HG03103 (cell line): ENCODE results near the gene ETV6.

ENCODE experiments used
- ATAC-seq: cut with Tn5 transposase; IDR thresholded peaks from one replicate; pipeline ENCODE4 v1.9.1; 2021; ENCODE audit warnings: low read depth; ENCODE audit not compliant: unreplicated experiment

Gene ETV6

DNA sequence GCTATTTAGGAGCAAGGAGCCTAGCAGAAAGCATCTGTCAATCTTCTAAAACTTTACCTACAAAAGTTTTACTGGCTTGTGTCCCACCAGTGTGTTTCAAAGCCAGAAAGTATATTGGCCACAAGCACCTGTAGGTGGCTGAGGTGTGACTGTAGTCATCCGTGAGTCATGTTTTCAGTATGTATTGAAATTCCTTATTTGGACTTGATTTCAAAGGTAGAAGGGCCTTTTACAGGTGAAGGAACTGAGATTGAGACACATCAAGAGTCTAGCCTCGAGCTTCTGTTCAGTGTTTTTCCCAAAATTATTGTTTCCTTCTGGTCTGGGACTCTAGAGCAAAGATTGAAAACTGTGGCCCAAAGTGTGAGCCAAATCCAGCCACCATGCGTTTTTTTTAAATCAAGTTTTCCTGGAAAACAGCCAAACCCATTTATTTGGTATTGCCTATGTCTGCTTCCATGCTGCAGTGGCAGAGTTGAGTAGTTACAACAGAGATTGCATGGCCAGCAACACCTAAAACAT is 226.0 kb downstream of the ETV6 start:
- no peak for ATAC-seq

DNA sequence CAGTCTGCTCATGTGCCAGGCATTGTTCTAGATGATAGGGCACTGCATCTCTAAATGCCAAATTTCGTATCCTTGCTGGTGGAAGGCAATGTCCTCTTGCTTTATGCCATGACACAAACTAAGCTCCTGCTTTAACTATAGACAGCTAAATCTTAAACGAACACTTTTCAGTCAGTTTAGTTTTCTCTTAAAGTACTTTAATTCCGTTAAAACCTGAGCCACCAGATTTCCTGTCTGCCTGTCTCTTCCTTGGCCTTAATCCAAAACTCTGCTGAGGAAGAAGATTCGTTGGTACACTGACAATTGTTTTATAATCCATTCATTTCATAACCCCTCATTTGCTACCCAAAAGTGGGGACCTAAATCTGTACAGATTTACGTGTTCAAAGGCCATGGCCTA is 226.8 kb downstream of the ETV6 start:
- ATAC-seq = no peak

DNA sequence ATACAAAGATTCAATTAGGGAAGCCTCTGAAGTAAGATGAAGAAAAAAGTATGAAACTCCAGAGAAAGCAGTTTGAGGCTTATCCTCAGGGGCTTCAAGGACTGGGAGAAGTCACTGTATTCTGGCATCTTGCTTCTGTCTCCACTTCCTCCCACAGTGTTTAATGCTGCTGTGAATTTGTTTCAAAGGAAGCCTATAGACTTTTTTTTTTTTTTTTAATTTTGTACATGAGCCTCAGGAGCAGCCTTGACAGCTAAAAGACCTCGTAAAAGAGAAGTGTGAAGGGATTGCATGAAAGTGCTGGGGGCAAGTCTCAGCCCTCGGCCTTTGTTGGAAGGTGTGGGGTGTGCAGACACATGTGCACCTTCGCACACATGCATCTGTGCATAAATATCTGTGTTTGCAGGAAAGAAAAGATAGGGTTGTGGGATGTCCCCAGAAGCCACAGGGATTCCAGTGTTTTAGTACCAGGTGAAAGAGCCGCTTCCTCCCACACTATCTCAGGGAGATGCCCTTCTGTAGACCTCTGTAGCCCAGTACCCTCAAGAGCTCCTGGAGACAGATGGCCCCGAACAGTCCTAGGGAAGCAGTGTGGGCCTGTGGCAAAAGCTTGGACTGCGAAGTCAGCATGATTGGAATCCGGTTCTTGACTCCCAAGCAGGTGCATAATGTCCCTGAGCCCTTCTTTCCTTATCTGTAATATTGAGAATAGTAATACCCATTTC is 227.8 kb downstream of the ETV6 start:
- no peak for ATAC-seq

DNA sequence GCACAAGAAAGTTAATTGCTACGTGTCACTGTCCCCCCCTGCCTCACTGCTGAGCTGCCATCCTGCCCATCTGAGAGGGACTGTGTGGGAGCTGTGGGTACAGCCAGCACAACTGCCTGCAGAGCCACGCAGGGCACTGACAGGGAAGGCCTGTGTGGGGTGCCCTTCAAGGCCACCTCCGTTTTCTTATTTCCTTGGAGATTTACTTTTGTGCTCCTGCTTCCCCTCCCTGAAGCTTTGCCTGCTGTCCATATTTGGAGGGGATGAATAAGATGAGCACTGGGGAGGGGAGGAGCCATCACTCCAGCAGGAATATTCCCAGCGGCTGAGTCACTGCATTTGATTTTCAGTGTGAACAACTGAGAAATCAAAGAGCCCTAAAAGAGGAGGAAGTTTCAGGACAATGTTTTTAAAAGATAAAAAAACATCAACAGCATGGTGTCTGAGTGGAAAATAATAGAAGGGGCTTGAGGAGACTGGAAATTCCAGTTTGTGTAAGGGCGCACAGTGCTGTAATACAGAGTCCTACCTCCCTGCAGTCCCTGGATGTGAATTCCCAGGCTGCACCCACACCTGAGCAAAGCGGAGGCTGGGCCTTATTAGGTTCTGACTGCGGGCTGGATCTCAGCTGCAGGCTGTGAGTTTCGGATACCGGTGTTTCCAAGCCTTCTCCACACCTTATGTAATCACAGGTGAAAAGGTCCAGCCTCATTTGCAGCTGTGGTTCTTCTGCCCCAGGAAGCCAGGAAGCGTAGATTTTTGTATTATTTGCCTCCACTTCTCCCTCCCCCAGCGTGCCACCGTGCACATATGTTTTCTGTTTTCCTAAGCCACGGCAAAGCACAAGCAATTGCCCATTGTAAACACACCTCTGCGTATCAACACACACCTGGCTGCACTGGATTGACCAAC is 228.7 kb downstream of the ETV6 start:
- ATAC-seq = no peak

DNA sequence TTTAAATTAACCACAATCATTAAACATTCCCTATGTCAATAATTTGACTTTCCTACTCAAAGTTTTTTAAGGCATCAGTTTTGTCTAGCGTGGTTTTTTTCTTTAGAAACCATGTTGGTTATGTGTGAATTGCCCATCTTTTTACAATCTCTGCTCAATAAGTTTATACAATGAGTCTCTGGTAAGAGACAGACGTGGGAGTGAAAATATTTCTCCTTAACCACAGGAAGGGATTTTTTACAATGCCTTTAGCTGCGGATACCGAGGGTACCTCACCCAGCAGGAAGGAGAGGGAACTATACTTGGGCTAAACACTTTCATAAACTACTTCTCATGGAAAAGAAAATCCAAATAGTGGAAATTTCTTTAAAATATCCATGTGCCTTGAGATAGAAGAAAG is 229.8 kb downstream of the ETV6 start:
- no peak for ATAC-seq

DNA sequence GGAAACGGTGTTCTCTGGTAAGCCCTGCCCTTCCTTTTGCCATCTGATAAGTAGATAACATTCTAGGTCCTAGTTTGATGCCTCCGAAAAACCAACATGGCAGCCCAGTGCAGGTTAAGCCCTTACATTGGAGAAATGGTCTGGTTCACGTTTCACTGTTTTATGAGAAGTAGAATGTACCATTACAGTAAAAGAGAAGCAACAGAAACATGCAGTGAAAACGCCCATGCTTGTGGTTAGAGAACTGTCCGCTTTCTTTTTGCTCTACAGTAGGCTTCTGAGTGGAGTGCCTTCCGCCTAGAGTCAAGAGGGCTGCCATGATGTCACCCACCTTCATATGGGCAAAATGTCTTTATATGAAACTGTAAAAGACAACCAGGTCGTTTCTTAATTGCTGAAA is 230.9 kb downstream of the ETV6 start:
- no peak for ATAC-seq

DNA sequence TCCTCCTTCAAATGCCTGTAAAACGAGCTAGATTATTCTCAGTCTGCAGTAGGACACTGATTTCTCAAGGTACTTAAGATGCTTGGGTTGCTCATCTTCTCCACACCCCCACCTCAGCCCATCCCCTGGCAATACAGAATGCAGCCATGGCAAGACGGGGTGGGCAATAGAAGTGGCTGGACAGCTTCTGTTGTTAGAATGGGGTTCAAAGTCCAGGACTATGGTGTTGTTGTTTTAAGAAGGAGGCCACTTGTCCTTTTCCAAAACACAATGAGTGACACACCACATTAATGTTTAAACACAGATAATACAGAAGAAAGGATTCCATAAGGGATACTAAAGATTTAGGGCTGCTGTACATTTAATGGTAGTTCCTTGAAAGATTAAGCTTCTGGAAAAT is 232.4 kb downstream of the ETV6 start:
- no peak for ATAC-seq

DNA sequence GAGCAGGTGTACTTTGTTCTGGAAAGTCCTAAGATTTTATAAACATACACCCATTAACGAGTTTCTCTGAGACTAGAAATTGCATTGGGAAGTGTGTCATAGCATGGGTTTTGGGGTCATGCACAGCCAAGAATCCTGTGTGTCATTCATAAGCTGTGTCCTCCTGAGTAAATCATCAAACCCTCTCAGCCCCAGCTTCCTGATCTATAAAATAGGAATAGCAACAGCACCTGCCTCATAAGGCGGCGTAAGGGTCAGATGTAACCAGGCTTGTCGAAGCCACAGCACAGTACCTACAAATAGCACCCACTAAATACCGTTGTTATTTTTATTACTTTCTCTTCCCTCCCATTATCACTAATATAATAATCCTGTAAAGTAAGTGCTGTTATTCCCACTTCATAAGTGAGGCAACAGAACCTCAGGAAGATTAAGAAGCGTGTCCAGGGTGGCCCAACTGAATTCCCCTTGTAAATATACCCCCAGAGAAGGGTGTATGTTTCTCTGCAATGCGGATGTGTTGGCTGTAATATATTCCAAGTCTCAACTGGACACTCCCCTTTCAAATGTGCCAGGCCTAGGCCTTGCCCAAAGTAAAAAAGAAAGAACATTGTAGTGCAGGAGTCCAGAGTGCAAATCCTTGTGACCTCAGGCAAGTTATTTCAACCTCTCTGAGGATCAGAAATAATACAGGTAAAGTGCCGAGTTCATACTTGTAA is 233.0 kb downstream of the ETV6 start:
- no peak for ATAC-seq

DNA sequence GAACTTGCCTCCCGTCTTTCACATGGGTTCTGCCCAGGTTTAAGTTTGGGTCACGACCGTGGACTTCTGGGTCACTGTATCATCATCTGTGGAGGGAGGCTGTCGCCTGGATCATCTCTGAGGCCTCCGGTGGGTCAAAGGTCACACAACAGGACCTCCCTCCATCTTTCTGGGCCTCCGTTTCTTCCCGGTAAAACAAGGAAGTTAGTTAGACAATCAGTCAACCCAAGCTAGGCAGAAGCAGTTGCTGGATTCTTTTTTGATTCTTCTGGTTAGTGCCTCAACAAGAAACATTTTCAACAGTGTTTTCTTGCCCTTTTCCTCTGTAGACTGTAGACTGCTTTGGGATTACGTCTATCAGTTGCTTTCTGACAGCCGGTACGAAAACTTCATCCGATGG is 234.6 kb downstream of the ETV6 start:
- ATAC-seq = no peak

DNA sequence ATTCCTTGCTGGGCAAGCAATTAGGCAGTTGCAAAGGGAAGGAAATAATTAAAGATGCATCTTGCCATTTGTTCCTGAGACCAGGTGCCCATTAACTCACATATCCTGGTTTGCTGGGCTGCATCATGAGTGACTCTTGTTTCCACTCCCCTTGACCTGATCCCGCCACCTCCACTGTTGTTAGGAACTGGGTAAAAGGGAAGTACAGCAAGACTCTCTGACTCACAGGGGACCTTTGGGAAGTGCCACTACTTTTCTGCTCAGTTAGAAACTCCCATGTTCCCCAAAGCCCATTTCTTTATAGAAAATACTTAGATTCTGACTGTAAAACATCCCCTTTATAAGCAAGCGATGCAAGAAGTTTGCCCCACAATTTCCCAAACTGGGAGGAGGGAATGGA is 235.2 kb downstream of the ETV6 start:
- ATAC-seq = no peak

DNA sequence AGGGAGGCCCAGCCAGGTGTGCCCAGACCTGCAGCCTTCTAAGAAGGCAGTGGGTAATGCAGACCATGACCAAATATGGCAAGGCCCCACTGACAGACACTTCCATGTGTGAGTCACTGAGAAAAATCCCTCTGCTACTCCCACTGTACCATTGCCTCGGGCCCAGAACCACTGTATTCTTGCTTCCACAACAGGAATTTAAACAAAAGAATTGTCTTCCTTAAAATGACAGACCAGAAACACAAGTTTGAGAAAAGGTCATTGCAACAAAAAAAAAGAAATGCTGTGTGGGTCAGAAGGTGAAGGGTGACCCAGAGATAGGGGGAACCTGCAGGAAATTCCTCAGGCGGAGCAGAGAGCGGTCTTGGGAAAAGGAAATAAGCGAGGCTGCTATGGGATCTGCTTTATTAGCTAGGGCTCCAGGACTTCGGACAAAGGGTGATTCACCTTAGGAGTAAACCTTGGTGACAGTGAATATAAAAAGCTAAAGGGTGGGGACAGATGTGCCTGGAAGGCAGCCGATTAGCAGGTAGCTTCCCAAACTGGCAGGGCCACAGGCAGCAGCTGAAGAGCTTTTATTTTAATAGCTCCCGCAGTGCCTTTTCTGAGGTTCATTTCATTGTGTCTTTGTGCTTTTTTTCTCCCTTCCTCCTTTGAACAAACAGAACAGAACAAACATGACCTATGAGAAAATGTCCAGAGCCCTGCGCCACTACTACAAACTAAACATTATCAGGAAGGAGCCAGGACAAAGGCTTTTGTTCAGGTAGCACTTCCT is 236.0 kb downstream of the ETV6 start:
- no peak for ATAC-seq

DNA sequence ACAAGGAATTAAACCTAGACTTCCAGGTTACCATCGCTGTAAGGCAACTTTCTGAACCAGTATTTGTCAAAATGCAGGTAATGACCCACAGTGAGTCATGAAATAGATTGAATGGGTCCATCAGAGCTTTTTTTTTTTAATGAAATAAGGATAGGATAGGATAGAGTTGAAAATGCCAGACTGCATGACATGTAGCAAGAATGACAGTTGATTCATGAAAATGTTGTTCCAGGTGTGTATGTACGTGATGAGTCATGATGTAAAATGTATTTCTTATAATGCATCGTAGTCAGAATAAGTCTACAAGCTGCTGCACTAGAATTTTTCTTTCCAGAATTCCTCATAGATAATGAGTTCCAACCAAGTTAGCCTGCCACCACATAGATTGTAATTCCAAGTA is 236.9 kb downstream of the ETV6 start:
- no peak for ATAC-seq

DNA sequence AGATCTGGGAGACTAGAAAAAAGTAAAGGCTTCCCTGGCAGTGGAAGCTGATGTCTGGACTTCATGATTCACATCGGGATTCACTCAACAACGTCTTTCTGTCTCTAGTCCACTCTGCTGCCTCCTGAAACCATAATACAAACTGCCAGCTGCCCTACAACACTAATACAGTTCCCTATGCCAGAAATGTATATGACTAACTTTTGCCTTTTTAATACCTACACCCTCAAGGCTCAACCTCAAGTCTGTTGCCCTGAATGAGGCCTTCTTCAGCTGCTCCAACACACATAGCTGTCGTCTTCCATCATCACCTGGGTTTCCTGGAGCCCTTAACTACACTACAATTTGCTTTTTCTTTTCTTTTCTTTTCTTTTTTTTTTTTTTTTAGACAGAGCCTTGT is 238.6 kb downstream of the ETV6 start:
- ATAC-seq = no peak

DNA sequence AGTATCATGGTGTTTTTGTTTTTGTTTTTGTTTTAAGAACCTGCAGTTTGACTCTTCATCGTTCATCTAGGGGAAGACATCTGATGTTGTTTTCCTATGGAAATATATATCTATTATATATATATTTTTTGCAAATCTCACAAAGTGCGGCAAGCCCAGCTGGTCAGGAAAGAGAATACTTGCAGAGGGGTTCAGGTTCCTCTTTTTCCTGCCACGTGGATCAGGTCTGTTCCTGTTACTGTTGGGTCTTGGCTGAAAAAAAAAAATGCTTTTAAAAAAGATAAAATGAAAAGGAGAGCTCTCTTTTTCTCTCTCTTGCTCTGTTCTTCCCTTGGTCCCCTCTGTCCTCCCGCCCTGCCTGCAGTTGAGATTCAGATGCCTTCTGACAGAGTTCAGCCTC is 241.9 kb downstream of the ETV6 start:
- no peak for ATAC-seq

DNA sequence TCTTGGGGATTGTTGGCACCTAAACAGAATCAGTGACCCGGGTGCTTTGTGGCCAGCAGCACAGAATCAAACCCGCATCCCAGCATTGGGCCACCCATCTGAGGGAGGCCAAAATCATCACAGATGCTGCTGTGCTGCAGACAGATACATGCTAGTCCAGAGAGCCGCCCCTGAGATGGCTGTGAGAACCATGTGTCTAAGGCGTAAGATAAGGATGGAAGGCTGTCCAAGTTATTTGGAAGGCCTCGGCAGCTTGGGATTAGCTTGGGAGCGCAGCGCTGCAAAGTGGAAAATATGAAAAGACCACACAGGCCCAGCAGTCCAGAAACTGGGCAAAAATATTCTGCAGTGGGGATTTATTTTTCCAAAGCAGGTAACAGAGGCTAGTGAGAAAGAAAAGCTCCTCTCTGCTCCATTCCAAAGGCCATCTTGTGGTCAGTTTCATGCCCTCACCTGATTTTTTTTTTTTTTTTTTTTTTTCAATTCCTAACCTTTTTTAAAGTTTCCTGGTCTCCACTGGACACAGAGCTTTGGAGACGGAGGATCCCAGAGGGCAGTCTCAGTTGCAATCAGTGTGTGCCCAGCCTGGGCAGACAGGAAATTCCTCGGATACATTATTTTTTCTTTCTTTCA is 242.4 kb downstream of the ETV6 start:
- no peak for ATAC-seq

DNA sequence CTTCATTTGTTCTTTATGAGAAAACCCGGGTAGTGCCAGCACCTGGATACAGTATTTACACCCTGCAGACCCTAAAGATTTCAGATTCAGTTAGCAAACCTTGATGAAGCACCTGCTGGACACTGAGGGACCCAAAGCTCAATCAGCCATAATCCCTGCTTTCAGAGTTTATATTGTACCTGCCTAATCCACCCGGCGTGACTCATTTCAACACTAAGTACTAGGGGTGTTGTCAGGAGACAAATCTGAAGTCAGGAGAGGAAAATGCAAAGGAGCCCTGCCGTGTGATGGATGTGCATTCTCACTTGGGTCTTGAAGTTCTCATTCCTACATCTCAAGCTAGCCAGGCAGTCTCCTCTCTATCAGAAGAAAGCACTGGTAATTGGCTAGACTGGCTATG is 244.5 kb downstream of the ETV6 start:
- no peak for ATAC-seq

DNA sequence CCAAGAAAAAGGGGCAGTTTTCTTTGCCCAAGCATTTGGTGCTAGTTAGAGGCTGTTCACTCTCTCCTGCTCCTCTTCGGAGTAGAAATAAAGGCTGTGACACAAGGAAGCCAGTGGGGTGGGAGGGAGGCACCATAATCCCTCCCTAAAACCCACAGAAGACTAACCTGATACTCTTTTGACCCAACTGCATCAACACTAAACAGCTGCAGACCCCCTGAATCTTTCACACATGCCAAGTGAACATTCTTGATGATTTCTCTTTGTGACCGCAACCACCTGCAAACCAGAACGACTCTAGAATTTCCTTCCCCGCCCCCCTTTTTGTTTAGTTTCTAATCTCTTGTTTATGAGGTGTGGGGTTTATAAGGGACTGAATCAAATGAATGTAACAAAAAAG is 245.4 kb downstream of the ETV6 start:
- no peak for ATAC-seq

DNA sequence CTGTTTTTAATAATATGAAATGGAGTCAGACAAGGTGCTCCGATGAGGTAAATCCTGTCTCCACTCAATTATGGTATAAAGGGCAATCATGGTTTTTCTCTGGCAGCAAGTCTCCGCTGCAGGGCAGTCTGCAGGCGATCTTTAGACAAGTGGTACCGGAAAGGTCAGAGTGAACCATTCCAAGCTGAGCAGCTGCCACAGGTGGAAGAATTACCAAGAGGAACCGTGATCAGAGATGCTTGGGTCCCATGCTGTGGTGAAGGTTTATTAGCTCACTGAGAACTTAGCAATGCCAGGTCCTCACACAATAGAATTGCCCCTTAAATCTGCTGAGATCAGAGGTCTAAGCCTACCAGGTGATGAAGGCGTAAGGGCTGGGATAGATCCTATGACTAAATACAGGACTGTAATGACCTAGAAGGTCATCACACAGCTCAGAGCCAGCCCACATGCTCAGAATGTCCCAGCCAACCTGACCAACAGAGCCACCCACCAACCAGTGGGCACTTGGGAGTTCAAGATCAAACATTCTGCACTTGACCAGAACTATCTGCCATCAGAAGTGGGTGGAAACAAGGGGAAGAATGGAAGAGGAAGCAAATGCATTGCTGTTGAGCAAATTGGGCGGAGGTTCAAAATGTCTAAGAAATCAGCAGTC is 246.1 kb downstream of the ETV6 start:
- no peak for ATAC-seq

DNA sequence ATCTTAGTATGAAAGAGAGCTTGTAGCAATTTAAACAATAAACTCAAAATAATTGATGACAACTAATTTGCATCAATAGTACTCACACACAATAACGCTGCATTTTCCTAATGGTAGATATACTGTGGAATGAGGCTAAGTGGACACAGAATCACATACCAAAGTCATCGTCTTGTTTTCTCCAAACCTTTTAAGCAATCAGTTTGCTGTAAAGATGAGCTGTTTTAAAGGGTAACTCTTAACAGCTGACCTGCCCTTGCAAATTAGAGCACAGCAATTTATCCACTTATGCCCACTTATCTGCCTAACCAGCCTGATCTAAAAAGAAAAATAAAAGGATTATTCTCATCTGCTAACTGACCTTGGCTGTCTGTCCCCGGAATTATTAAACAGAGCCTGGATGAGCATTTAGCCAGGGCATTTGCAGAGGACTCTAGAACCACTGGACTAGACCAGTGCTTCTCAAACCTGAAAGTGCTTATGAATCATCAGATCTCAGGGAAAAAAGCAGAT is 247.0 kb downstream of the ETV6 start:
- no peak for ATAC-seq
